Urinary bladder (tissue), 4 donors: ENCODE measurements around the gene SLC30A2. TPM values are rescaled to one million over a fixed set of nuclear protein-coding genes. Genes with fewer than 3 reads are reported as not detected.

ENCODE experiments used
- DNase-seq: peaks from one replicate; pipeline ENCODE4 v3.0.0-alpha.2; 2015; ENCODE audit errors: extremely low spot score
- H3K27ac ChIP-seq: one replicate; pipeline ENCODE4 v1.5.1; 2013; ENCODE audit warnings: low read depth, mild to moderate bottlenecking, moderate library complexity
- H3K36me3 ChIP-seq: one replicate; pipeline ENCODE4 v1.6.1; 2013; ENCODE audit warnings: mild to moderate bottlenecking, moderate library complexity; ENCODE audit not compliant: insufficient read depth
- H3K4me1 ChIP-seq: one replicate; pipeline ENCODE4 v1.6.1; 2013; ENCODE audit warnings: mild to moderate bottlenecking, moderate library complexity; ENCODE audit not compliant: insufficient read depth
- H3K4me3 ChIP-seq: one replicate; pipeline ENCODE4 v1.5.1; 2013; ENCODE audit warnings: low read depth, low read length
- WGBS: extraction: QIAGEN DNeasy Blood & Tissue Kit; methylation state at CpG from one replicate; pipeline ENCODE4 v1.1.7; 2013; 5-methylcytosine and 5-hydroxymethylcytosine counted together
- polyA plus RNA-seq: library from polyadenylated mRNA; stranded (reverse); fragments of 200-250 nt; gene quantifications from one replicate; pipeline ENCODE4 v1.2.3, GENCODE V29; 2013
- total RNA-seq: library from RNA; depleted of rRNA; stranded (reverse); fragments of >200 nt; gene quantifications from one replicate; pipeline ENCODE4 v1.2.3, GENCODE V29; 2014
- donor health status: healthy with polysubstance abuse.
- donor health status: healthy.

Gene SLC30A2
- total and polyA plus RNA-seq, 2 donors, result 0.24 to 1.7 TPM

DNA sequence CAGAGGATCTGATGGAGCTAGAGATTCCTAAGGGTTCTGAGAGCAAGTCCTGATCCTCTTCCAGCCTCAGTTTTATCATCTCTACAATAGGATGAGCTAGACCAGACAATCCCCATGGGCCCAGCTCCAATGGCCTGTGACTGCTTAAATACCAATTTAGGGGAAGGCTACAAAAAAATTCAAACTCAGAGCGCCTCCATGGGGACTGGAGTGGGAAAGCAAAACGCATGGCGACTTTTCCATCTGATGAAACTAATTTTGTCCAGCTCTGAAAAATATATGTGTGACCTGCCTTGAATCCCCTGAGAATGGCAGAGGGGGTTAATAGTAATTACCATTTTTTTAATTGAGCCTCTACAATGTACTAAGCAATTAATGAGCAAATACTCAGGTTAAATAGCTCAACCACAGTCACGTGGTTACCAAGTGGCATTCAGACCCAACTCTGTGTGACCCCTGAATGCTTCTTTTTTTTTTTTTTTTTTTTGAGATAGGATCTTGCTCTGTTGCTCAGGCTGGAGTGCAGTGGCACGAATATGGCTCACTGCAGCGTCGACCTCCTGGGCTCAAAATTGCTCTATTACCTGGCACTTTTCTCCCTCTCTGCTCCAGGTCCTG lies 15.9 kb downstream of the SLC30A2 start:
- Histone ChIP-seq H3K27ac (no peak overlapping the region), H3K36me3 (no peaks in the 10 kb centered on the region), H3K4me1 (no peaks in the 10 kb centered on the region), H3K4me3 (no peak overlapping the region)
- no peak for DNase-seq
- WGBS, result 79% methylated on average over 7 of the region's 7 CpGs

DNA sequence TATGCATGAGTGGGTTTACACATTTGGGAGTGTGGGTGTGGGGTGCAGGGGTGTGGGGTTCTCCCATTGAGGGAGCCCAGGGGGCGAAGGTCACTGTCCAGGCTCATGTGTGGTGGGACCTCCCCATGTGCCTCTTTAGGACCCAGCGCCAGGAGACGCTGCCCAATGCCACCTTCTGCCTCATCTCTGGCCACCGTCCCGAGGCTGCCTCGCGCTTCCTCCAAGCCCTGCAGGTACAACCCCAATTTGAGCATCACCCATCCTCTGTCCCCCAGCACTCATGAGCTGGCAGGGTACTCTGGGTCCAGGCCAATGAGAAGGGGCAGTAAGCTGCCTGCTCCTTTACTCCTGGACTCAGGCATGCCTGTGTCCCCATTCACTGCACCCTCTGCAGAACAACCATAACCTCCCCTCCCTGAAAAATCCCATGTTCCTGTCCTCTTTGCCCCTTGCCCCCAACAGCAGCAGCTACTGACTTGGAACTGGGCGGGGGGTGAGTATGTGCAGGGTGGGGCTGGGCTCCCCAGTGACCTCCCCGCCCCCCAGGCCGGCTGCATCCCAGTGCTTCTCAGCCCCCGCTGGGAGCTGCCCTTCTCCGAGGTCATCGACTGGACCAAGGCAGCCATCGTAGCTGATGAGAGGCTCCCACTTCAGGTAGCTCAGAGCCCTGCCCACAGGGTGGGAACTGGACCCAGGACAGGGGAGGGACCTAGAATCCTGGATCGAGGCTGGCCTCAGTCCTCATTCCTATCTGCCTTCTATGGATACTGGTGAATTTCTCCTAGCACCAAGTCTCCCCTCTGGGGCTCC lies 16.7 kb downstream of the SLC30A2 start:
- DNase-seq, result no peak
- 78% methylated on average over 15 of the region's 15 CpGs for WGBS
- no peaks in the 10 kb centered on the region for H3K36me3 ChIP-seq
- H3K27ac ChIP-seq, result no peak overlapping the region
- H3K4me3 ChIP-seq, result no peak overlapping the region
- no peaks in the 10 kb centered on the region for H3K4me1 ChIP-seq

DNA sequence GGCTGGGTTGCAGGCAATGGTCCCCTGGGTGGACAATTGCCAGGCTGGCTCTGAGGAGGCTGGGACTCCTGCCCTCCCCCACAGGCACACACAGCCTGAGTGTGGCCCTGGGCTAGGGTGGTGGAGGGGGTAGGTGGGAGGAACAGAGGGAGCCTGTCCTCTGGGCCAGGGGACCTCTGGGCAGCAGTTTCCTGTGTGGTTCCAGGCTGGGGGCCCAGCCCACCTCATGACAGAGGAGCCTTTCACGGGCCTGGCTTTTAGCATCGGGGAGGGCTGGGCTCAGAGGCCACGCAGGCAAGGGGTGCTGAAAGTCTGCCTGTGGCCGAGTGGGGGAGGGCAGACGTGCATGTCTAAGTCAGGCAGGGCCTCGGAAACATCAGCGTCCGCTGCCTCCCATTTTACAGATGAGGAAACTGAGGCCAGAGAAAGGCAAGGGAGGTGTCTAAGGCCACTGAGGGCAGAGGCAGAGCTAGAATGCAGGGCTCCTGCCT lies 17.4 kb downstream of the SLC30A2 start:
- H3K36me3 ChIP-seq, result no peaks in the 10 kb centered on the region
- H3K27ac ChIP-seq, result no peak overlapping the region
- no peak for DNase-seq
- no peak overlapping the region for H3K4me3 ChIP-seq
- WGBS, result 67% methylated on average over 8 of the region's 8 CpGs
- no peaks in the 10 kb centered on the region for H3K4me1 ChIP-seq

DNA sequence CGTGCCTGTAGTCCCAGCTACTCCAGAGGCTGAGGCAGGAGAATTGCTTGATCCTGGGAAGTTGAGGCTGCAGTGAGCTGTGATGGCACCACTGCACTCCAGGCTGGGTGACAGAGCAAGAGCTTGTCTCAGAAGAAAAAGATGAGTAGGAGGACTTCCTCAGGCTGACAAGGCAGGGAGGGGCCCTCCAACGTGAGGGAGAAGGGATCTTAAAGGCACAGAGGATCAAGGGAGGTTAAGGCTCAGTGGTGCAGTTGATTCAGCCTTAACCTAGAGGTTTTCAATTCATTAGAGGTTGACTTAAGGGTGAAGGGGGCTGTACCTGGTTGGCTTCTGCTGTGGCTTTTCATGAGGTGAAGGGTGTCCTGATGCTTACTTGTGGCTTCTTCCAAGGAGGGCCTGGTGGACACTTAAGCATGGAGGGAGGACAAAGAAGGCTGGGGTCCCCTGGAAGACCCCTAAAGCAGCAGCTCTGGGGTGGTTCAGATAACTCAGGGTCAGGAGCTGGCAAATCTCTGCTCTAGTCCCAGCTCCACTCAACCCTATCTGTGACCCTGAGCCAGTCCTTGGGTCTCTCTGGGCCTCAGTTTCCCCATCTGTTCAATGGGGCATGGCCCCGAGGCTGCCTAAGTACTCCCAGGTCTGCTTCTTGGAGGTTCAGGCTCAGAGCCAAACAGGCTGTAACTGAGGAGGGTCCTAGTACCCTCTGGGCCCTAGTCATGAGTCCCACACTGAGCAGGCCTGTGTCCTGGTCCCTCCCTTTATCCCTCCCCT lies 18.0 kb downstream of the SLC30A2 start:
- H3K4me1 ChIP-seq, result no peaks in the 10 kb centered on the region
- WGBS, result 39% methylated on average over 3 of the region's 3 CpGs
- no peaks in the 10 kb centered on the region for H3K36me3 ChIP-seq
- no peak overlapping the region for H3K4me3 ChIP-seq
- no peak for DNase-seq
- no peak overlapping the region for H3K27ac ChIP-seq

DNA sequence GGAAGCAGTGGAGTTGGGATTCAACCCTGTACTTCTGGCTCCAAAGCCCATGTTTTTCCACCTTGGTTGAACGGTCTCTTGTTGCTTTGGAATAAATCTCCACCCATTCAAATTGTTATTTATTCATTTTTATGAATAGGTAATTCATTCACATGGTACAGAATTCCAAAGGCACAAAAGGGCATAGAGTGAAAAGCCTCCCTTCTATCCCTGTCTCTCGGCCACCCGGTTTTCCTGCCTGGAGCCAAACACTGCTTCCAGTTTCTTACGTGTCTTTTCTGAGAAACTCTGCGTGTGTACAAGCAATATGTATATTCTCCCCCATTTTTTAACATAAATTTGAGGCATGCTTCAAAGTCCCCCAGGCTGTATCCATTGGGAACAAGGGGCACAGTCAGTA lies 20.4 kb downstream of the SLC30A2 start:
- H3K27ac ChIP-seq, result no peak overlapping the region
- H3K4me1 ChIP-seq, result no peaks in the 10 kb centered on the region
- H3K36me3 ChIP-seq, result no peaks in the 10 kb centered on the region
- no peak for DNase-seq
- H3K4me3 ChIP-seq, result no peak overlapping the region
- 72% methylated on average over 5 of the region's 5 CpGs for WGBS

DNA sequence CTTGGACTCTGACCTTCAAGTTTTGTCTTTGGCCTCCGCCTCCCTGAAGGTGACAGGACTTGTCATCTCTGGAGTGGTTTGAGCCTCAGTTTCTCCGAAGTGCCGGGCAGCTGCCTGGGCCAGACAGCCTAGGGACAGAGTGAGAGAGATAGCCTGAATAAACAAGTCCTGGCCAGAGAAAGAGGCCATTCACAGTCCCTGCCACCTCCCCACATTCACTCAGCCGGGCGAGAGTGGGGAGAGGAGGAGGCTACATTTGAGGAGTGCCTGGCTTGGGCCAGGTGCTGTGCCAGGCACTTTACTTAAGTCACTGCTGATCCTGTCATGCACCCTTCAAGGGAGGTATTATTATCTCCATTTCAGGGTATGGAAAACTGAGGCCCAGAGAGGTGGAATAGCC lies 20.9 kb downstream of the SLC30A2 start:
- 87% methylated on average over 5 of the region's 5 CpGs for WGBS
- no peak for DNase-seq
- Histone ChIP-seq H3K4me1 (no peaks in the 10 kb centered on the region), H3K4me3 (no peak overlapping the region), H3K36me3 (no peaks in the 10 kb centered on the region), H3K27ac (no peak overlapping the region)

DNA sequence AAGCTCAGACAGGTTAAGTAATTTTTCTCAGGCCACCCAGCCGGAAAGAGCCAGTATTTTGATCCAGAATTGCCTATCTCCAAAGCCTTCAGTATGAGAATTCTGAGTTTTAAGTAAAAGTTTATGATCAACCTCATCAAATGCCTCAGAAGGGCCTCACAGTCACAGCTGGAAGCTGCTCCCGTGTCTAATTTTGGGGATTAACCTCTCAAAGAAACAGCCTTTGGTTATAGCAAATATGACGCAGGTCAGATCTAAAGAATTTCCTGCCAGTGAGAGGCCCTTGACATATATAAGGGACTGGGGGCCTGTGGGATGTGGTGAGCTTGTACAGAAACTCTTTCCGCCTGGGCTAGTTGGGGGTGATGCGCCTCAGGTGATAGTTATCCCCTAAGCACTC lies 22.1 kb downstream of the SLC30A2 start:
- DNase-seq, result no peak
- no peaks in the 10 kb centered on the region for H3K4me1 ChIP-seq
- H3K36me3 ChIP-seq, result no peaks in the 10 kb centered on the region
- 82% methylated on average over 5 of the region's 5 CpGs for WGBS
- H3K27ac ChIP-seq, result no peak overlapping the region
- no peak overlapping the region for H3K4me3 ChIP-seq

DNA sequence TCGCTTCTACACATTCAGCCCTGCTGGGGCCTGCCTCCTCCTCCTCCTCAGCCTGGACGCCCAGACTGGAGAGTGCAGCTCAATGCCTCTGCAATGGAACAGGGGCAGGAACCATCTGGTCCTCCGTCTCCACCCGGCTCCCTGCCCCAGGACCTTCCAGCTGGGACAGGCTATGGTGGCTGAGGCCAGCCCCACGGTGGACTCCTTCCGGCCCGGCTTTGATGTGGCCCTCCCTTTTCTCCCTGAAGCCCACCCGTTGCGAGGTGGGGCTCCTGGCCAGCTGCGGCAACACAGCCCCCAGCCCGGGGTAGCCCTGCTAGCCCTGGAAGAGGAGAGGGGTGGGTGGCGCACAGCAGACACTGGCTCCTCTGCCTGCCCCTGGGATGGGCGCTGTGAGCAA lies 22.9 kb downstream of the SLC30A2 start:
- WGBS, result 71% methylated on average over 13 of the region's 13 CpGs
- no peak overlapping the region for H3K27ac ChIP-seq
- H3K4me3 ChIP-seq, result no peak overlapping the region
- H3K4me1 ChIP-seq, result no peaks in the 10 kb centered on the region
- no peaks in the 10 kb centered on the region for H3K36me3 ChIP-seq
- DNase-seq, result no peak

DNA sequence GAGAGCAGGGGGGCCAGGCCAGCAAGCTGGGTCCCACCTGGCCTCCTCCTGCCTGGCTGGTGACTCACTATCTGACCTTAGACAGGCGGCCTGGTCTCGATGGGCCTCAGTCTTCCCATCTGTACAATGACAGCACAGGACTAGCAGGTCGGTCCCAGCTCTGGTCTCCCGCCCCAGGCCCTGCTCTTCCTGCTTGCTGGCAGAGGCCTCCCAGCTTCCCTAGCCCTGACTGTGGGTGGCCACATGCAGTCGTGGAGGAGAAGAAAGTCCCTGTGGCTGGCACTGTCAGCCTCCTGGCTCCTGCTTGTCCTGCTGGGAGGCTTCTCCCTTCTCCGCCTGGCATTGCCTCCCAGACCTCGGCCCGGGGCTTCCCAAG lies 23.5 kb downstream of the SLC30A2 start:
- no peak for DNase-seq
- Histone ChIP-seq H3K36me3 (no peaks in the 10 kb centered on the region), H3K4me1 (no peaks in the 10 kb centered on the region), H3K4me3 (no peak overlapping the region), H3K27ac (no peak overlapping the region)
- WGBS, result 55% methylated on average over 8 of the region's 8 CpGs

DNA sequence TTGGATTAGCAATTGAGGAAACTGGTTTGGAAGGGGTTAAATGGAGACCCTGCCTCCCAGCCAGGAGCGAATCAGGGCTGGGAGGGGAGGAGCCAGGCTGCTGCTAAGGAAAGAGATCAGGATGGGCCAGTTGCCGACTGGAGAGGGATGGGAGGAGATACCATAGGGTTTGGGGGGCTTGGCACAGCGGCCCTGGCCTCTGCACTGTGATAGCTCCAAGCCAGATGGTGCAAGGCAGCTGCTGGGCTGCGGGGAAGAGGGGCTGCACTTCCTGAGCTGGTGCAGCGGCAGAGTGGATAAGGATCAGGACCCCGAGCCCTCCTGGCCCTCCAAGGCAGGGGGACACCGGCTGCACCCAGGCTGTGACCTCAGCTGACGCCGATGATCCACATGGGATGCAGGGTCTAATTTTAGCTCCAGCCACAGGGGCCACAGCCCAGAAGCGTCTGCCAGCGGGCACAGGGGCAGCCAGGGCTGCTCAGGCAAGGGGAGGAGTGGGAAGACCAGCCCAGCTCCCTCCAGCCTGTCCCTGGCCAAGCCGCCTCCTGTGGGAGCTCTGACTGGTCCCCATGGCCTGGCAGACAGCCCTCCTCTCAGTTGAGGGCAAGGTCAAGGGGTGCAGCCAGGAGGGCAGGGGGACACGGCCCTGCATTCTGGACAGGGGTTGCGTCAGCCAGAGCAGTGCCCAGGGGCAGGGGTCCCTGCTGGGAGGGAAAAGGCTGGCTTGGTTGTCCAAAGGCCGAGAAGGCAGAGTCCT lies 24.1 kb downstream of the SLC30A2 start, which contains the start of gene EXTL1:
Gene EXTL1 (plus strand): TSS at position 129 of the 757 bp plus-strand sequence. CDS start 872 bp downstream, outside the sequence.
- no peak within 1 kb of the TSS for H3K4me3 ChIP-seq
- H3K4me1 ChIP-seq, result no peaks in the 10 kb centered on the region
- H3K36me3 ChIP-seq, result no peaks in the 10 kb centered on the region
- no peak for DNase-seq
- 18% methylated on average over 15 of the region's 15 CpGs for WGBS
- H3K27ac ChIP-seq, result no peak within 1 kb of the TSS

DNA sequence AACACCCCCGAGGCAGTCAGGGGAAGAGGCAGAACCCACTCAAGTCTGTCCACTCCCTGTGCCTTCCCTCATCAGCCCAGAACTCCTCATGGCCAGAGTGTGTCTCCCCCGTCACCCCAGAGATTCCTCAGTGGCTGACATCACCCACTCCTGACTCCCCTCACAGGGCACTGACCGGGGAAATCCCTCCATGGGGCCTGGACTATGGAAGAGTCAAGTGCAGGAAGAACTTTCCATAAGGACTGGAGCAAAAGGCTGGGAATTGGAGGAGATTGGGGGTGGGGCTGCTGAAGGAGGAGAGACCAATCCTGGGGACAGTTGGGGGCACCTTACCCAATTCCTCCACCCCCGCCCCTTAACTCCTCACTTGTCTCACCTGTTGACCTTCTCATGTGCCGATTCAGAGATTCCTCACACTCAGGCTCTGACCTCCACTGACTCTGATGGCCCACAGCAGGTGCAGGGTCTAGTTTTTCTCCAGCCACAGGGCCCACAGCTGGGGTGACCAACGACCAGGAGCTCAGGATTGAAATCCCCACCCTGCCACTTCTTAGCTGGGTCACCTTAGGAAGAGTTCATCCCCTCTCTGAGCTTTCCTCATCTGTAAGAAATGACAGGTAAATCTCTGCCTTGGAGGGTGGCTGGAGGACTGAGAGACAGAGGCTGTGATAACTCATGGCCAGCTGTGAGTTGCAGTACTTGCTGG lies 24.8 kb downstream of the SLC30A2 start:
- WGBS, result 60% methylated on average over 6 of the region's 6 CpGs
- no peak for DNase-seq
- no peaks in the 10 kb centered on the region for H3K4me1 ChIP-seq
- H3K27ac ChIP-seq, result no peak overlapping the region
- no peaks in the 10 kb centered on the region for H3K36me3 ChIP-seq
- H3K4me3 ChIP-seq, result no peak overlapping the region

DNA sequence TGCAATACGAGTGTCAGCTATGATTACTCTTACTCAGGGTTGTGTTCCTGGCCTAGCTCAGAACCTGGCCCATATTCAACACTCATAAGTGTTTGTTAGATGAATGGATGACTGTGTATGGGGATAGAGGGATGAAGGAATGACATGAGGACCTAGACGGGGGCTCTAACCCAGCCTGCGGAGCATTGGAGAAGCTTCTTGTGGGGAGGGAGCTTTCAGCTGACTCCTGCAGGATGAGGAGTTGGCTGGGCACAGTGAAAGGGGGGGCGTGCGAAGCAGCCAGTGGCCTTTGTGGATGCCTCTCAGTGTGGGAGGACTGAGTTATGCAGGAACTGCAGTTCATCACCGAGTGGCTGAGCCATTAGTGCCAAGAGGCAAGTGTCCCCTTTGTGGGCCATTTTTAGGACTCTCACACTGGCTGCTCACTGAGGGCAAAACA lies 25.6 kb downstream of the SLC30A2 start:
- Histone ChIP-seq H3K27ac (no peak overlapping the region), H3K4me1 (no peaks in the 10 kb centered on the region), H3K36me3 (no peaks in the 10 kb centered on the region), H3K4me3 (no peak overlapping the region)
- WGBS, result 36% methylated on average over 6 of the region's 6 CpGs
- no peak for DNase-seq
